Measurements from ENCODE around the gene CTRB1. TPM values are rescaled to one million over a fixed set of nuclear protein-coding genes. Genes with fewer than 3 reads are reported as not detected.
"Not testable (repeated sequence)": the region's sequence is repeated elsewhere in the genome, so short reads cannot be mapped to it uniquely, and the experiment has no call there.

Gene CTRB1
- total RNA-seq, 1 donor from 2014 or later: not detected

DNA sequence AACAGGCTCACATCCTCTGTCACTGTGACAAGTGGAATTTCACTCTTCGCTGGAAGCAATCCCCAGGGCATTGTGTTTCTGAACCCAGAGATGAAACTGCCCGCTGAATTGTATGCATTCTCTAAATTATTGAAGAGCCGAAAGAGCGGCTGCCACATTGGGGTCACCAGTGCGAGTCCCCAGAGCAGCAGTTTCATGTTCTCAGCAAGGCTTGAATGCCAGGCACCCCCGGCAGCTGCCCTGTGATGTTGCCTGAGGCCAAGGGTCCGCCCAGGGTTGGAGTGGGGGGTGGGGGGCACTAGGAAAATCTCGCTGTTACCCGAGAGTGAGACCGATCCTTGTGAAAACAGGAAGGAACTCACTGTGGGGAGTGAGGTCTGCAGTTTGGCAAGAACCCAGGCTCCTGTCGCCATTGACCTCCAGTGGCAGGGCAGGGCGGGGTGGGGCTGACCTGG, 53.3 kb downstream of the CTRB1 start:
- no peaks in the 10 kb centered on the region for H3K27me3 ChIP-seq
- H3K4me3 ChIP-seq: no peak overlapping the region
- no peaks in the 10 kb centered on the region for H3K9me3 ChIP-seq
- intact Hi-C loops (cut with DNase I): no loop called here
- no peak for DNase-seq (ENCODE audit: low spot score in 2 of 2)
- TF ChIP-seq, protein P1, sequence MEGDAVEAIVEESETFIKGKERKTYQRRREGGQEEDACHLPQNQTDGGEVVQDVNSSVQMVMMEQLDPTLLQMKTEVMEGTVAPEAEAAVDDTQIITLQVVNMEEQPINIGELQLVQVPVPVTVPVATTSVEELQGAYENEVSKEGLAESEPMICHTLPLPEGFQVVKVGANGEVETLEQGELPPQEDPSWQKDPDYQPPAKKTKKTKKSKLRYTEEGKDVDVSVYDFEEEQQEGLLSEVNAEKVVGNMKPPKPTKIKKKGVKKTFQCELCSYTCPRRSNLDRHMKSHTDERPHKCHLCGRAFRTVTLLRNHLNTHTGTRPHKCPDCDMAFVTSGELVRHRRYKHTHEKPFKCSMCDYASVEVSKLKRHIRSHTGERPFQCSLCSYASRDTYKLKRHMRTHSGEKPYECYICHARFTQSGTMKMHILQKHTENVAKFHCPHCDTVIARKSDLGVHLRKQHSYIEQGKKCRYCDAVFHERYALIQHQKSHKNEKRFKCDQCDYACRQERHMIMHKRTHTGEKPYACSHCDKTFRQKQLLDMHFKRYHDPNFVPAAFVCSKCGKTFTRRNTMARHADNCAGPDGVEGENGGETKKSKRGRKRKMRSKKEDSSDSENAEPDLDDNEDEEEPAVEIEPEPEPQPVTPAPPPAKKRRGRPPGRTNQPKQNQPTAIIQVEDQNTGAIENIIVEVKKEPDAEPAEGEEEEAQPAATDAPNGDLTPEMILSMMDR (IDR thresholded peaks at IDR 0.05): no peak
- H3K36me3 ChIP-seq: no peaks in the 10 kb centered on the region
- H3K4me1 ChIP-seq: peaks cover 6 to 10% of the 10 kb centered on the region in 2 donors
- no peak overlapping the region for H3K27ac ChIP-seq

DNA sequence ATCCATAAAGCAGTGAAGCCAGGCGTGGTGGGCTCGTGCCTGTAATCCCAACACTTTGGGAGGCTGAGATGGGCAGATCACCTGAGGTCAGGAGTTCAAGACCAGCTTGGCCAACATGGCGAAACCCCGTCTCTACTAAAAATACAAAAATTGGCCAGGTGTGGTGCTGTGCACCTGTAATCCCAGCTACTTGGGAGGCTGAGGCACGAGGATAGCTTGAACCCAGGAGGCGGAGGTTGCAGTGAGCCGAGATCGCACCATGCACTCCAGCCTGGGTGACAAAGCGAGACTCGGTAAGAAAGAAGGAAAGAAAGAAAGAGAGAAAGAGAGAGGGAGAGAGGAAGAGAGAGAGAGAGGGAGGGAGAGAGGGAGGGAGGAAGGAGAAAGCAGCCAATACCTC, 53.8 kb downstream of the CTRB1 start:
- intact Hi-C loops (cut with DNase I); H3K9me3 ChIP-seq; H3K36me3 ChIP-seq; DNase-seq (ENCODE audit: low spot score in 2 of 2); H3K27ac ChIP-seq; H3K27me3 ChIP-seq; H3K4me3 ChIP-seq; H3K4me1 ChIP-seq: not testable (repeated sequence)

GRCh38 chr16:75273054-75273925, 54.5 kb downstream of the CTRB1 start:
- intact Hi-C loops (cut with DNase I): no loop called here
- H3K9me3 ChIP-seq: no peaks in the 10 kb centered on the region
- TF ChIP-seq, protein P1 (IDR thresholded peaks at IDR 0.05): no peak
- no peak for DNase-seq (ENCODE audit: low spot score in 2 of 2)
- no peaks in the 10 kb centered on the region for H3K36me3 ChIP-seq
- H3K27me3 ChIP-seq: no peaks in the 10 kb centered on the region
- no peak overlapping the region for H3K27ac ChIP-seq
- H3K4me1 ChIP-seq: no peaks in the 10 kb centered on the region
- H3K4me3 ChIP-seq: no peak overlapping the region

Other genes with a start within 250 kb of the CTRB1 start
- 22.0 TPM for gene WDR59, start 233.9 kb upstream of the CTRB1 start, total RNA-seq
- 53.7 TPM for gene ZNRF1, start 220.0 kb upstream of the CTRB1 start, total RNA-seq
- 7.5 TPM for gene LDHD, start 102.2 kb upstream of the CTRB1 start, total RNA-seq
- 6.8 TPM for gene ZFP1, start 70.5 kb upstream of the CTRB1 start, total RNA-seq
- not detected for gene CTRB2, start 11.8 kb upstream of the CTRB1 start, total RNA-seq
- 243 TPM for gene BCAR1, start 32.6 kb downstream of the CTRB1 start, total RNA-seq
- 8.3 TPM for gene CFDP1, start 214.5 kb downstream of the CTRB1 start, total RNA-seq
- 33.0 TPM for gene TMEM170A, start 245.7 kb downstream of the CTRB1 start, total RNA-seq

All from ascending aorta (tissue), 2 donors.